Measurements from ENCODE around the gene HMGN4.
A peak's percentile ranks its signal among the peaks of the same experiment; 100 is the strongest.

HMGN4 gene

GRCh38 chr6:26516481-26517427 lies 21.4 kb upstream of the HMGN4 start:
- no peak for DNase-seq (ENCODE audit: low read depth in 1 of 2, low spot score in 1 of 2)
- H3K27ac ChIP-seq (replicated peaks) = no peak overlapping the region

GRCh38 chr6:26519359-26519758 lies 18.8 kb upstream of the HMGN4 start:
- no peak for TF ChIP-seq SPI1 (IDR thresholded peaks at IDR 0.05; ENCODE audit: borderline replicate concordance, low read depth)
- no peak for TF ChIP-seq REST (IDR thresholded peaks at IDR 0.05; ENCODE audit: insufficient replicate concordance, low read depth)
- TF ChIP-seq GABPA (IDR thresholded peaks at IDR 0.05; ENCODE audit: low read depth) = no peak
- no peak for TF ChIP-seq CTCF (IDR thresholded peaks at IDR 0.05; ENCODE audit: insufficient read depth, low read length)
- no peak for TF ChIP-seq POLR2AphosphoS5 (IDR thresholded peaks at IDR 0.05; ENCODE audit: low read depth)
- no peak overlapping the region for H3K4me3 ChIP-seq (replicated peaks; ENCODE audit: insufficient read depth, low read length)
- no peak overlapping the region for H3K27ac ChIP-seq (replicated peaks)
- DNase-seq (ENCODE audit: low read depth in 1 of 2, low spot score in 1 of 2) = no peak
- H3K27me3 ChIP-seq (ENCODE audit: insufficient read depth, poor library complexity, severe bottlenecking) = no peaks in the 10 kb centered on the region

More at GRCh38 chr6:26516481-26517427, 21.4 kb upstream of the HMGN4 start:
- no peaks in the 10 kb centered on the region for H3K27me3 ChIP-seq (ENCODE audit: insufficient read depth, poor library complexity, severe bottlenecking)
- no peak overlapping the region for H3K4me3 ChIP-seq (replicated peaks; ENCODE audit: insufficient read depth, low read length)
- TF ChIP-seq POLR2AphosphoS5 (IDR thresholded peaks at IDR 0.05; ENCODE audit: low read depth) (no peak), SPI1 (IDR thresholded peaks at IDR 0.05; ENCODE audit: borderline replicate concordance, low read depth) (no peak), REST (IDR thresholded peaks at IDR 0.05; ENCODE audit: insufficient replicate concordance, low read depth) (no peak)

- Histone ChIP-seq H3K27ac (replicated peaks) (peak overlapping the region; percentile 73), H3K4me3 (replicated peaks; ENCODE audit: insufficient read depth, low read length) (peak overlapping the region; percentile 33), H3K27me3 (ENCODE audit: insufficient read depth, poor library complexity, severe bottlenecking) (no peaks in the 10 kb centered on the region)
- peak in 1 of 2 experiments; percentile 43 for DNase-seq (ENCODE audit: low read depth in 1 of 2, low spot score in 1 of 2)
- TF ChIP-seq CTCF (IDR thresholded peaks at IDR 0.05; ENCODE audit: insufficient read depth, low read length) (no peak), SPI1 (IDR thresholded peaks at IDR 0.05; ENCODE audit: borderline replicate concordance, low read depth) (no peak), GABPA (IDR thresholded peaks at IDR 0.05; ENCODE audit: low read depth) (no peak), POLR2AphosphoS5 (IDR thresholded peaks at IDR 0.05; ENCODE audit: low read depth) (0 out of 2 replicates have a peak, but pooled peaks have one; percentile 37), REST (IDR thresholded peaks at IDR 0.05; ENCODE audit: insufficient replicate concordance, low read depth) (peak; percentile 21)
Measured at GRCh38 chr6:26520237-26520849, 17.8 kb upstream of the HMGN4 start.
